ENCODE data around the gene LTO1.

DNA sequence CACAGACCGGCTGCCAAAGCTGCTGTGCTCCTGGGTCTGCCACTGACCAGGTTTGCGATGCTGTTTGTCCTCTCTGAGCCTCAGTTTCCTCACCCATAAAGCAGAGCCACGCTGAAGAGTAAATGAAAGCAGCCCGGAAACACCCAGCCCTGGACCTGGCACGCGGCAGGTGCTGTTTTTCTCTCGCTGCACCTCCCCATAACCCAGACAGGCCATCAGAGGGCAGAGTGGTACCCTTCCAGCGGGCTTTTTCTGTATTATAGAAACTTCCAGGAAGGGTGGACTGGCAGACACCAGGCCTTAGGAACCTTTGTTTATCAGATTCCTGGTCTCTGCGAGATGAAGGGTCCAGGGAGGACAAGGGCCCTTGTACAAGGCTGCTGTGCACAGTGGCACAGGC lies 46.6 kb upstream of the LTO1 start:
- TF ChIP-seq CTCF (IDR thresholded peaks at IDR 0.05) (no peak), POLR2A (IDR thresholded peaks at IDR 0.05) (no peak)

Measured in lower leg skin (tissue), 3 donors.